Gastroesophageal sphincter (tissue), 3 donors: ENCODE data around the gene PPIL4.

Experiments
- CTCF ChIP-seq, 4 experiments: fragments of 200-600 bp in 2 of 4; fragments of 450-650 bp in 2 of 4; sonication (generic) in 1 of 4; IDR thresholded peaks; one replicate each; pipeline ENCODE4 v1.5.1; 2017 to 2019; ENCODE audit warnings: antibody characterized with exemption in 4 of 4, mild to moderate bottlenecking in 2 of 4, moderate library complexity in 2 of 4
- EP300 ChIP-seq: sonication (generic); formaldehyde crosslinking; IDR thresholded peaks from one replicate; pipeline ENCODE4 v1.6.1; 2017; ENCODE audit warnings: antibody characterized with exemption, mild to moderate bottlenecking
- POLR2A ChIP-seq, 2 donors: fragments of 450-650 bp; IDR thresholded peaks; one replicate each; pipeline ENCODE4 v1.6.1; 2017; ENCODE audit warnings: antibody characterized with exemption in 2 of 2, mild to moderate bottlenecking in 2 of 2, moderate library complexity in 1 of 2
- POLR2AphosphoS5 ChIP-seq: sonication (generic); formaldehyde crosslinking; IDR thresholded peaks from one replicate; pipeline ENCODE4 v1.6.1; 2017; ENCODE audit warnings: antibody characterized with exemption

- TF ChIP-seq POLR2A (IDR thresholded peaks at IDR 0.05) (no peak), CTCF (IDR thresholded peaks at IDR 0.05) (no peak), POLR2AphosphoS5 (no peak), EP300 (no peak)
These were observed 67.1 kb downstream of the PPIL4 start for GRCh38 chr6:149478631-149479314.
